Loucy (cell line): ENCODE results near the gene ILF3.

Source experiments
- H2AFZ ChIP-seq: fragments of 200-600 bp; sonication (generic); 2 replicates; pipeline ENCODE4 v1.6.0; 2016; ENCODE audit warnings: antibody characterized with exemption, mild to moderate bottlenecking, low read length, moderate library complexity
- H3F3A ChIP-seq: fragments of 200-600 bp; 2 replicates; pipeline ENCODE4 v1.6.0; 2016; ENCODE audit warnings: antibody characterized with exemption, low read depth, mild to moderate bottlenecking
- H3K27me3 ChIP-seq: fragments of 200-600 bp; sonication (generic); 2 replicates; pipeline ENCODE4 v1.6.1; 2014; ENCODE audit warnings: low read length, mild to moderate bottlenecking; ENCODE audit not compliant: insufficient read depth, poor library complexity, severe bottlenecking
- H3K36me3 ChIP-seq: fragments of 200-600 bp; sonication (generic); 2 replicates; pipeline ENCODE4 v1.6.1; 2016; ENCODE audit warnings: low read length; ENCODE audit not compliant: insufficient read depth
- H3K4me1 ChIP-seq: fragments of 200-600 bp; sonication (generic); 2 replicates; pipeline ENCODE4 v1.5.1; 2014; ENCODE audit warnings: low read length, mild to moderate bottlenecking; ENCODE audit not compliant: insufficient read depth, poor library complexity, severe bottlenecking
- H3K4me2 ChIP-seq: fragments of 200-600 bp; sonication (generic); 2 replicates; pipeline ENCODE4 v1.6.0; 2014; ENCODE audit warnings: antibody characterized with exemption, low read length, low read depth, mild to moderate bottlenecking; ENCODE audit not compliant: poor library complexity, severe bottlenecking
- H3K4me3 ChIP-seq: fragments of 200-600 bp; sonication (generic); 2 replicates; pipeline ENCODE4 v1.5.1; 2014; ENCODE audit warnings: low read length, mild to moderate bottlenecking, mixed read lengths; ENCODE audit not compliant: poor library complexity, severe bottlenecking
- H3K79me2 ChIP-seq: fragments of 200-600 bp; sonication (generic); 2 replicates; pipeline ENCODE4 v1.6.1; 2014; ENCODE audit warnings: low read length; ENCODE audit not compliant: insufficient read depth
- H3K9ac ChIP-seq: fragments of 200-600 bp; sonication (generic); 2 replicates; pipeline ENCODE4 v1.6.0; 2014; ENCODE audit warnings: mild to moderate bottlenecking, low read depth, low read length, moderate library complexity; ENCODE audit not compliant: poor library complexity, severe bottlenecking
- H3K9me2 ChIP-seq: fragments of 200-600 bp; sonication (generic); replicated peaks from 2 replicates; pipeline ENCODE4 v1.6.1; 2016; ENCODE audit warnings: low read depth, low read length, mixed read lengths
- H3K9me3 ChIP-seq: fragments of 200-600 bp; sonication (generic); 2 replicates; pipeline ENCODE4 v1.6.1; 2014; ENCODE audit warnings: mild to moderate bottlenecking, antibody characterized with exemption, low read length, low read depth; ENCODE audit not compliant: insufficient read depth
- H4K20me1 ChIP-seq: fragments of 200-600 bp; sonication (generic); 2 replicates; pipeline ENCODE4 v1.6.0; 2014; ENCODE audit warnings: antibody characterized with exemption, low read length, mild to moderate bottlenecking; ENCODE audit not compliant: insufficient read depth, poor library complexity, severe bottlenecking
- CTCF ChIP-seq: fragments of 200-600 bp; sonication (generic); conservative IDR thresholded peaks from 2 replicates; pipeline ENCODE4 v1.5.1; 2014; ENCODE audit warnings: mild to moderate bottlenecking, antibody characterized with exemption, low read length
- EZH2phosphoT487 ChIP-seq: fragments of 200-600 bp; IDR thresholded peaks from 2 replicates; pipeline ENCODE4 v1.6.1; 2018; ENCODE audit warnings: antibody characterized with exemption, mild to moderate bottlenecking, moderate library complexity, borderline replicate concordance

ILF3 gene

GRCh38 chr19:10692673-10693264, 38.6 kb downstream of the ILF3 start:
- Histone ChIP-seq H3K79me2 (no peaks in the 10 kb centered on the region), H2AFZ (no peak overlapping the region), H3K9ac (no peak overlapping the region), H3K9me2 (no peaks in the 10 kb centered on the region), H3K4me1 (no peaks in the 10 kb centered on the region), H3K27me3 (no peaks in the 10 kb centered on the region), H3F3A (0 out of 2 replicates have a peak, but pooled peaks cover 3% of the 10 kb centered on the region), H3K4me2 (no peak overlapping the region), H3K4me3 (no peak overlapping the region), H3K9me3 (no peaks in the 10 kb centered on the region), H4K20me1 (peaks cover 19% of the 10 kb centered on the region), H3K36me3 (peaks cover 51% of the 10 kb centered on the region; the same call in 1 of the 2 replicates)
- no peak for TF ChIP-seq CTCF
- no peak for TF ChIP-seq EZH2phosphoT487

- TF ChIP-seq EZH2phosphoT487 (no peak), CTCF (no peak)
- no peaks in the 10 kb centered on the region for H3K79me2 ChIP-seq
- H3K4me3 ChIP-seq = no peak overlapping the region
- 0 out of 2 replicates have a peak, but pooled peaks cover 3% of the 10 kb centered on the region for H3F3A ChIP-seq
- no peaks in the 10 kb centered on the region for H3K9me3 ChIP-seq
- H3K27me3 ChIP-seq = no peaks in the 10 kb centered on the region
- peaks cover 30% of the 10 kb centered on the region; the same call in 1 of the 2 replicates for H3K36me3 ChIP-seq
- no peaks in the 10 kb centered on the region for H3K9me2 ChIP-seq
- H2AFZ ChIP-seq = no peak overlapping the region
- H3K4me1 ChIP-seq = no peaks in the 10 kb centered on the region
- peaks cover 16% of the 10 kb centered on the region for H4K20me1 ChIP-seq
- H3K4me2 ChIP-seq = no peak overlapping the region
- no peak overlapping the region for H3K9ac ChIP-seq
These were observed 40.7 kb downstream of the ILF3 start for GRCh38 chr19:10694706-10695307.

- Histone ChIP-seq H3K4me1 (no peaks in the 10 kb centered on the region), H3K4me2 (no peak overlapping the region), H2AFZ (no peak overlapping the region), H3K4me3 (no peak overlapping the region), H3K79me2 (no peaks in the 10 kb centered on the region), H4K20me1 (peaks cover 13% of the 10 kb centered on the region), H3K36me3 (peaks cover 22% of the 10 kb centered on the region; the same call in 1 of the 2 replicates), H3K9me2 (no peaks in the 10 kb centered on the region), H3K27me3 (no peaks in the 10 kb centered on the region), H3K9ac (no peak overlapping the region), H3K9me3 (no peaks in the 10 kb centered on the region), H3F3A (0 out of 2 replicates have a peak, but pooled peaks cover 3% of the 10 kb centered on the region)
- no peak for TF ChIP-seq EZH2phosphoT487
- TF ChIP-seq CTCF = no peak
These were observed 41.6 kb downstream of the ILF3 start for GRCh38 chr19:10695401-10696398.
